ENCODE measurements around the gene PRR15. TPM values are rescaled to one million over a fixed set of nuclear protein-coding genes. Genes with fewer than 3 reads are reported as not detected.

Gene PRR15
- total RNA-seq, 4 donors from 2014 or later = 53.3 to 443 (median 294) TPM

- 45 to 70% methylated on average over 3 to 4 of the region's 4 CpGs for WGBS, 2 donors (ENCODE audit: low coverage in 1 of 2)
- in situ Hi-C loops (cut with MboI; ENCODE audit: low pct_ligation_motif_present in 1 of 4, low pct_unique_long_range_greater_than_20kb in 1 of 4, low sequenced_read_pairs in 3 of 4) = no loop called here
- H3K4me3 ChIP-seq = no peak overlapping the region
- H3K9me3 ChIP-seq = no peaks in the 10 kb centered on the region
- no peak for DNase-seq
- peaks cover 0 to 55% (median 32%) of the 10 kb centered on the region in 4 donors for H3K4me1 ChIP-seq
- intact Hi-C loops (cut with DNase I; ENCODE audit: low total_unique reads) = no loop called here
- H3K27me3 ChIP-seq = no peaks in the 10 kb centered on the region
- H3K36me3 ChIP-seq = no peaks in the 10 kb centered on the region
- H3K27ac ChIP-seq = peak overlapping the region; percentile 81 to 87 (median 83)
- TF ChIP-seq POLR2A (IDR thresholded peaks at IDR 0.05) (no peak), EP300 (IDR thresholded peaks at IDR 0.05; ENCODE audit: low read depth) (no peak), POLR2AphosphoS5 (IDR thresholded peaks at IDR 0.05) (no peak), CTCF (IDR thresholded peaks at IDR 0.05) (no peak)
Measured at GRCh38 chr7:29607889-29608288, 44.3 kb downstream of the PRR15 start.

GRCh38 chr7:29609162-29610037 lies 45.8 kb downstream of the PRR15 start:
- WGBS, 2 donors (ENCODE audit: low coverage in 1 of 2) = 18 to 42% methylated on average over 5 to 15 of the region's 15 CpGs
- in situ Hi-C loops (cut with MboI; ENCODE audit: low pct_ligation_motif_present in 1 of 4, low pct_unique_long_range_greater_than_20kb in 1 of 4, low sequenced_read_pairs in 3 of 4) (no loop called here), intact Hi-C loops (cut with DNase I; ENCODE audit: low total_unique reads) (no loop called here)
- TF ChIP-seq POLR2A (IDR thresholded peaks at IDR 0.05) = peak; percentile 26
- TF ChIP-seq EP300 (IDR thresholded peaks at IDR 0.05; ENCODE audit: low read depth) = no peak
- peak; percentile 17 to 69 (median 59) for TF ChIP-seq POLR2AphosphoS5 (IDR thresholded peaks at IDR 0.05)
- TF ChIP-seq CTCF (IDR thresholded peaks at IDR 0.05) = peak; percentile 48 to 90 (median 73)
- Histone ChIP-seq H3K4me3 (peak overlapping the region in 1 of 4 donors; percentile 34), H3K27me3 (no peaks in the 10 kb centered on the region), H3K36me3 (no peaks in the 10 kb centered on the region), H3K27ac (peak overlapping the region; percentile 69 to 75 (median 70)), H3K4me1 (peaks cover 0 to 55% (median 32%) of the 10 kb centered on the region in 4 donors), H3K9me3 (no peaks in the 10 kb centered on the region)
- peak; percentile 65 for DNase-seq

GRCh38 chr7:29610086-29610485 lies 46.5 kb downstream of the PRR15 start:
- intact Hi-C loops (cut with DNase I; ENCODE audit: low total_unique reads) (no loop called here), in situ Hi-C loops (cut with MboI; ENCODE audit: low pct_ligation_motif_present in 1 of 4, low pct_unique_long_range_greater_than_20kb in 1 of 4, low sequenced_read_pairs in 3 of 4) (no loop called here)
- no peak for TF ChIP-seq EP300 (IDR thresholded peaks at IDR 0.05; ENCODE audit: low read depth)
- no peak for TF ChIP-seq POLR2AphosphoS5 (IDR thresholded peaks at IDR 0.05)
- peak in 1 of 5 experiments; percentile 5 for TF ChIP-seq CTCF (IDR thresholded peaks at IDR 0.05)
- Histone ChIP-seq H3K27me3 (no peaks in the 10 kb centered on the region), H3K9me3 (no peaks in the 10 kb centered on the region), H3K36me3 (no peaks in the 10 kb centered on the region), H3K4me3 (no peak overlapping the region), H3K4me1 (peaks cover 0 to 51% (median 32%) of the 10 kb centered on the region in 4 donors), H3K27ac (peak overlapping the region in 3 of 4 donors; percentile 69 to 75 (median 69))
- 32 to 50% methylated on average over 2 of the region's 2 CpGs for WGBS, 2 donors (ENCODE audit: low coverage in 1 of 2)
- DNase-seq = no peak

- H3K36me3 ChIP-seq = no peaks in the 10 kb centered on the region
- WGBS, 2 donors (ENCODE audit: low coverage in 1 of 2) = 82 to 100% methylated on average over 1 to 4 of the region's 4 CpGs
Measured at GRCh38 chr7:29611941-29612544, 48.4 kb downstream of the PRR15 start.

More at GRCh38 chr7:29611941-29612544, 48.4 kb downstream of the PRR15 start:
- H3K4me1 ChIP-seq = peaks cover 0 to 32% (median 16%) of the 10 kb centered on the region in 4 donors
- in situ Hi-C loops (cut with MboI; ENCODE audit: low pct_ligation_motif_present in 1 of 4, low pct_unique_long_range_greater_than_20kb in 1 of 4, low sequenced_read_pairs in 3 of 4) (no loop called here), intact Hi-C loops (cut with DNase I; ENCODE audit: low total_unique reads) (no loop called here)
- no peaks in the 10 kb centered on the region for H3K27me3 ChIP-seq
- DNase-seq = no peak
- H3K9me3 ChIP-seq = no peaks in the 10 kb centered on the region
- no peak overlapping the region for H3K27ac ChIP-seq
- no peak overlapping the region for H3K4me3 ChIP-seq
- no peak for TF ChIP-seq POLR2A (IDR thresholded peaks at IDR 0.05)
- no peak for TF ChIP-seq CTCF (IDR thresholded peaks at IDR 0.05)
- no peak for TF ChIP-seq EP300 (IDR thresholded peaks at IDR 0.05; ENCODE audit: low read depth)
- no peak for TF ChIP-seq POLR2AphosphoS5 (IDR thresholded peaks at IDR 0.05)

Data from transverse colon (tissue), 4 donors.